HTERT RPE-1 (cell line): ENCODE results near the gene GALNTL6.

Experiments used
- in situ Hi-C: fragments of 300-500 bp; cut with MboI; formaldehyde crosslinking; loops from 4 replicates; pipeline ENCODE4 v1.14.3; 2020; ENCODE audit warnings: low sequenced_read_pairs

Gene GALNTL6

DNA sequence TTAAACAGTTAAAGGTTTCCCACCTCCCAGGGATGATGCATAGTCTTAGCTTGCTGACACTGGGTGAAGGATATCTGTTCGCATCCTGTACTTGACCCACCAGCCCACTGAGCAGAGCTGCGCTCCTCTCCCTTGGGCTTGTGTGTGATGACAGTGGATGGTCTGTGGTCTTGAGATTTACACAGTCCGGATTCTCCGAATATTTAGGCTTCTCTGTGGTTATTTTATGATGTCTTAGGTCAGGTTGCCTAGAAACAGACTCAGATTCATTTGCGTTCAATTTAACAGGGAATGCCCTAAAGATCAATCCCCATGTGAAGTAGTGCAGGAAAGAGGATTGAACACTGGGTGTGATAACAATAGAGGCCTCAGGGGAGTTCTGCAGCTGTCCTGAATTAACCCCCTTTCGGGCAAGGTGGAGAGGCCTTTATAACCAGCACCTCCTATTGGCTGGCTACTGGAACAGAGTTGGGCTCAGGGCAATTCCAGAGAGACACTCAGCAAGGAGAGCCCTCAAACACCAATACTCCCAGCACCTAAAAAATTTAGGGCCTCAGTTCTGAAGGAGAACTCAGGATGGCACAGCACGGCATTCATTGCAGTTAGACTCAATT, 702.2 kb downstream of the GALNTL6 start:
- in situ Hi-C loops = no loop called here

DNA sequence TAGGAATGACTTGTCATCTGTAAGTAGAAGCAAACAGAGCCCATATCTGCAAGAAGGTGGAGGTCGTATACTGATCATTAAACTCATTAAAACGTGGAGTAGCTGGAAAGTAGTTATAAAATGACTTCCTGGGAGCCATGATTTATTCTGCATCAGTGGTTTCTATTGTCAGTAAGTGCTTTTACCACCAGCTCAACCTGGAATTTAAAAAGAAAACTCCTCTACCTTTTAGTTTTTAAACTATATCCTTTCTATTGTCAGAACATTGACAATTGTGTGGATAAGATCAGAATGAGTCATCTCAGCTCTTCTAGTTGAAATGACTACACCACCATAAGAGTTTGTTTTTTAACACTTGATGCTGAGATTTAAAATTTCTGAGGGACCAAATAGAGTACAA, 704.2 kb downstream of the GALNTL6 start:
- in situ Hi-C loops = no loop called here

GRCh38 chr4:172521248-172521647, 708.0 kb downstream of the GALNTL6 start:
- in situ Hi-C loops = no loop called here

GRCh38 chr4:172521680-172522079, 708.5 kb downstream of the GALNTL6 start:
- in situ Hi-C loops = no loop called here

GRCh38 chr4:172543249-172543648, 730.0 kb downstream of the GALNTL6 start:
- in situ Hi-C loops = no loop called here

GRCh38 chr4:172546782-172547181, 733.6 kb downstream of the GALNTL6 start:
- in situ Hi-C loops = no loop called here

- in situ Hi-C loops = no loop called here
Observed at GRCh38 chr4:172547724-172548123, 734.5 kb downstream of the GALNTL6 start.

GRCh38 chr4:172553216-172553615, 740.0 kb downstream of the GALNTL6 start:
- in situ Hi-C loops = no loop called here

- in situ Hi-C loops = no loop called here
Observed at GRCh38 chr4:172554588-172554987, 741.4 kb downstream of the GALNTL6 start.

DNA sequence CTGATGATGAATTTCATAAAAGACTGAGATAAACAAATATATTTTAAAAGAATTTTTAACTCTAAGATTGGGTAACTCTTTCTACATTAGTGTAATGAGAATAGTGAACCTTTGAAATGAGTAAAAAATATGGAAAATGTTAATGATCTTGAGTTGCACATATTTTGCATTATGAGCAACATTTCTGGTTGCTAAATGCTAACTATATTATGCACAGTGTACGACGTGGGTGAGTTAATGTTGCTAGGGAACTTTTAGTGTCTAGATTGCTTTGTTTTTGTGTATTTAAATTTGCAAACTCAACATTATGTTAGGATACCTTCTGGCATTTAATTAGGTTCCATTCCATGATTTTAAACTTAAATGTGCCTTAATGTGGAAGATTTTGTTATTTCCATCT, 742.5 kb downstream of the GALNTL6 start:
- in situ Hi-C loops = no loop called here

- in situ Hi-C loops = no loop called here
Observed at GRCh38 chr4:172573899-172574298, 760.7 kb downstream of the GALNTL6 start.

DNA sequence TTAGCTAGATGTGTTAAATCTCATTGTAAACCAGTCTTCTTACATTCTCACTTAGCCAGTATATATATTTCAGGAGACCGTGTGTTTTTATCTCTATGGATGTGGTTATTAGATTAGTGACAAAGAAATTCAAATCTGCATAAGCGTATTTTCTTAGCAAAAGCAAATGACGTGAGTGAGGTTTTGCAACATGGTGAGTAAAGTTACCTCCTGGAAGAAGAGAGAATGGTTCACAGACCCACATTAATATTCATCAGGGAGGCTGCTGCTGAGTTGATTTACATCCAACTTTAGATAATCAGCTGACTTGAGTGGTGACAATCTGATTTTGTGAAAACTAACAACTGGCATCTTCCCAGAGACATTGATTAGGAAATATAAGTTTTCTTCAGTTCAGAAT, 765.5 kb downstream of the GALNTL6 start:
- in situ Hi-C loops = no loop called here

GRCh38 chr4:172584816-172585215, 771.6 kb downstream of the GALNTL6 start:
- in situ Hi-C loops = no loop called here

DNA sequence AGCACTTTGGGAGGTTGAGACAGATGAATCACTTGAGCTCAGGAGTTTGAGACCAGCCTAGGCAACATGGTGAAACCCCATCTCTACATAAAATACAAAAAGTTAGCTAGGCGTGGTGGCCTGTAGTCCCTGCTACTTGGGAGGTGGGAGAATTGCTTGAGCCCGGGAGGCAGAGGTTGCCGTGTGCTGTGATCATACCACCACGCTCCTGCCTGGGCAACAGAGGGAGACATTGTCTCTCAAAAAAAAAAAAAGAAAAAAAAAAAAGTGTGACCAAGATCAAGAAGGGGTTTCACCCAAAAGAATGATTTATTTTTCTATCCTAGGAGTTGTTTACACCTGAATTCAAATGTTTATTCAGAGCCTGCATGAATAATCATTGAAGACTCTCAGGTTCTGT, 783.0 kb downstream of the GALNTL6 start:
- in situ Hi-C loops = no loop called here

- in situ Hi-C loops = no loop called here
Observed at GRCh38 chr4:172599554-172599953, 786.4 kb downstream of the GALNTL6 start.

DNA sequence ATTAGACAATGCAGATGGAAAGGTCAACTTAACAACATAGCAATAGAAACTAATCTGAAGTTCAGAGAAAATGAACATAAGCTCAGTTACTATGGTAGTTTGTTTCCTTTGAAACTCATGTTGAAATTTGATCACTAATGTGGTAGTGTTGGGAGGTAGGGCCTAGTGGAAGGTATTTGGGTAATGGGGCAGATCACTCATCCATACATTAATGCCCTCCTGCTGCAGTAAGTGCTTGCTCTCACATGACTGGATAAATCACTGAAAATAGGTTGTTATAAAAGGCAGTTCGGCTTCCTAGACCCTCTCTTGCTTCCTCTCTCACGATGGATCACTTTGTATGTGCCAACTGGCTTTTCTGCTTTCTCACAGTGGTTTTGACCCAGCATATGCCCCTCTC, 788.0 kb downstream of the GALNTL6 start:
- in situ Hi-C loops = no loop called here

GRCh38 chr4:172619218-172619617, 806.0 kb downstream of the GALNTL6 start:
- in situ Hi-C loops = no loop called here

GRCh38 chr4:172619798-172620197, 806.6 kb downstream of the GALNTL6 start:
- in situ Hi-C loops = no loop called here

DNA sequence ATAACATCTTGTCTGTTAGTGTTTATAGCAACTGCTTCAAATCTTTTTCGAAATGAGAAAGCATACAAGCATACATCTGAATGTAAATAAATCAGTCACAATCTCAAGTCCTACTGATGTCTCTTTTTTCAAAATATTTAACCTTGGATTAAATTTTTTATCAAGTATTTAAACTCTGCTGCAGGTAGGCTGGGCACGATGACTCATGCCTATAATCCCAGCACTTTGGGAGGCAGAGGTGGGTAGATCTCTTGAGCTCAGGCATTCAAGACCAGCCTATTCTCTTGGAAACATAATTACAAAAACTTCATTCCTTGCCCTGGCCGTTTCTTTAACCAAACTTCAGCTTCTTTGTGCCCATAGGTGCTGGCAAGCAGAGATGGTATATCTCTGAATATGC, 815.1 kb downstream of the GALNTL6 start:
- in situ Hi-C loops = no loop called here

- in situ Hi-C loops = no loop called here
Observed at GRCh38 chr4:172630280-172630679, 817.1 kb downstream of the GALNTL6 start.

DNA sequence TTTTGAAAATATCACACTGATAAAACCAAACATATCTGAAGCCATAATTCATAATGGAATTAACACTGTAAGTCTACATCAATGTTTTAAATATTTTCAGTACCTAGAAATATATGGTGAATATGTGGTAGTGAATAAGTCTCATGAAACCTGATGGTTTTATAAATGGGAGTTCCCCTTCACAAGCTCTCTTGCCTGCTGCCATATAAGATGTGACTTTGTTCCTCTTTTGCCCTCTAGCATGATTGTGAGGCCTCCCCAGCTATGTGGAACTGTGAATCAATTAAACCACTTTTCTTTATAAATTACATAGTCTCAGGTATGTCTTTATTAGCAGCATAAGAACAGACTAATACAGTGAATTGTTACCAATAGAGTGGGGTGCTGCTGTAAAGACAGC, 818.6 kb downstream of the GALNTL6 start:
- in situ Hi-C loops = no loop called here

GRCh38 chr4:172648471-172648870, 835.3 kb downstream of the GALNTL6 start:
- in situ Hi-C loops = no loop called here

- in situ Hi-C loops = no loop called here
Observed at GRCh38 chr4:172649143-172649542, 835.9 kb downstream of the GALNTL6 start.
